Tibial artery (tissue), 4 donors: Measurements from ENCODE around the gene SLC9A3.

Experiments
- DNase-seq, 2 donors: peaks; one replicate each; pipeline ENCODE4 v3.0.0-alpha.2; 2019
- H3K27ac ChIP-seq, 2 donors: fragments of 200-600 bp; sonication (generic) in 1 of 2; 1 replicate in 1 of 2; 2 replicates in 1 of 2; pipeline ENCODE4 v1.5.1; 2018 to 2019; ENCODE audit warnings: mild to moderate bottlenecking in 1 of 2
- H3K27me3 ChIP-seq, 2 donors: fragments of 200-600 bp; sonication (generic) in 1 of 2; one replicate each; pipeline versions ENCODE4 v1.5.1 to v1.6.0; 2016 to 2019
- H3K36me3 ChIP-seq, 3 donors: fragments of 200-600 bp; sonication (generic) in 2 of 3; one replicate each; pipeline ENCODE4 v1.5.1; 2016 to 2019; ENCODE audit warnings: mild to moderate bottlenecking in 2 of 3
- H3K4me1 ChIP-seq, 4 donors: fragments of 200-600 bp; sonication (generic) in 2 of 4; 1 replicate in 3 of 4; 2 replicates in 1 of 4; pipeline ENCODE4 v1.5.1; 2016 to 2019
- H3K4me3 ChIP-seq, 2 donors: fragments of 200-600 bp; sonication (generic) in 1 of 2; 1 replicate in 1 of 2; 2 replicates in 1 of 2; pipeline ENCODE4 v1.5.1; 2018 to 2019; ENCODE audit warnings: mild to moderate bottlenecking in 2 of 2
- H3K9me3 ChIP-seq, 3 donors: fragments of 200-600 bp; sonication (generic) in 1 of 3; one replicate each; pipeline ENCODE4 v1.5.1; 2016 to 2019
- CTCF ChIP-seq, 2 experiments: fragments of 200-600 bp in 1 of 2; fragments of 450-650 bp in 1 of 2; IDR thresholded peaks; one replicate each; pipeline ENCODE4 v1.5.1; 2017 to 2019; ENCODE audit warnings: antibody characterized with exemption in 2 of 2, mild to moderate bottlenecking in 1 of 2, moderate library complexity in 1 of 2
- intact Hi-C: fragments of 100-400 bp; cut with DNase I; formaldehyde crosslinking; loops from one replicate; pipeline ENCODE4 v1.15.0; 2023; ENCODE audit warnings: low total_unique reads

SLC9A3 gene

GRCh38 chr5:547086-547924 lies 23.1 kb upstream of the SLC9A3 start:
- no peak overlapping the region for H3K4me3 ChIP-seq
- no peak for DNase-seq
- H3K27ac ChIP-seq: no peak overlapping the region
- H3K9me3 ChIP-seq: no peaks in the 10 kb centered on the region
- no peak for TF ChIP-seq CTCF (IDR thresholded peaks at IDR 0.05)
- H3K27me3 ChIP-seq: peaks cover 0 to 25% of the 10 kb centered on the region in 2 donors
- H3K36me3 ChIP-seq: no peaks in the 10 kb centered on the region
- no peaks in the 10 kb centered on the region for H3K4me1 ChIP-seq
- intact Hi-C loops: no loop called here

- no peak for TF ChIP-seq CTCF (IDR thresholded peaks at IDR 0.05)
- no peak for DNase-seq
- intact Hi-C loops: no loop called here
- no peak overlapping the region for H3K4me3 ChIP-seq
- H3K9me3 ChIP-seq: no peaks in the 10 kb centered on the region
- H3K27ac ChIP-seq: no peak overlapping the region
- H3K36me3 ChIP-seq: no peaks in the 10 kb centered on the region
- H3K27me3 ChIP-seq: peaks cover 0 to 31% of the 10 kb centered on the region in 2 donors
- H3K4me1 ChIP-seq: no peaks in the 10 kb centered on the region
Measured at GRCh38 chr5:546376-546908, 22.2 kb upstream of the SLC9A3 start.

- H3K27ac ChIP-seq: no peak overlapping the region
- H3K9me3 ChIP-seq: no peaks in the 10 kb centered on the region
- H3K36me3 ChIP-seq: no peaks in the 10 kb centered on the region
- no peaks in the 10 kb centered on the region for H3K4me1 ChIP-seq
- DNase-seq: no peak
- intact Hi-C loops: no loop called here
- H3K4me3 ChIP-seq: no peak overlapping the region
- peaks cover 0 to 37% of the 10 kb centered on the region in 2 donors for H3K27me3 ChIP-seq
- no peak for TF ChIP-seq CTCF (IDR thresholded peaks at IDR 0.05)
Measured at GRCh38 chr5:545641-546375, 21.6 kb upstream of the SLC9A3 start.

GRCh38 chr5:544675-545355 lies 20.6 kb upstream of the SLC9A3 start:
- H3K4me1 ChIP-seq: no peaks in the 10 kb centered on the region
- no peaks in the 10 kb centered on the region for H3K9me3 ChIP-seq
- DNase-seq: no peak
- peaks cover 0 to 47% of the 10 kb centered on the region in 2 donors for H3K27me3 ChIP-seq
- H3K27ac ChIP-seq: no peak overlapping the region
- H3K36me3 ChIP-seq: no peaks in the 10 kb centered on the region
- TF ChIP-seq CTCF (IDR thresholded peaks at IDR 0.05): no peak
- intact Hi-C loops: no loop called here
- no peak overlapping the region for H3K4me3 ChIP-seq

GRCh38 chr5:543755-544674 lies 19.8 kb upstream of the SLC9A3 start:
- intact Hi-C loops: no loop called here
- Histone ChIP-seq H3K4me1 (no peaks in the 10 kb centered on the region), H3K27ac (no peak overlapping the region), H3K4me3 (no peak overlapping the region), H3K27me3 (peaks cover 0 to 55% of the 10 kb centered on the region in 2 donors), H3K36me3 (no peaks in the 10 kb centered on the region), H3K9me3 (no peaks in the 10 kb centered on the region)
- TF ChIP-seq CTCF (IDR thresholded peaks at IDR 0.05): no peak
- DNase-seq: peak; percentile 57 to 67
